Activated T-helper 1 cell treated with Interleukin-2 at 50 U/mL for 16 hours (primary cell): ENCODE results near the gene LILRB3.
"Not testable (repeated sequence)": the region's sequence is repeated elsewhere in the genome, so short reads cannot be mapped to it uniquely, and the experiment has no call there.

Experiments used
- DNase-seq: peaks from one replicate; pipeline ENCODE4 v3.0.0-alpha.2; 2020; ENCODE audit warnings: low read depth

The LILRB3 gene

DNA sequence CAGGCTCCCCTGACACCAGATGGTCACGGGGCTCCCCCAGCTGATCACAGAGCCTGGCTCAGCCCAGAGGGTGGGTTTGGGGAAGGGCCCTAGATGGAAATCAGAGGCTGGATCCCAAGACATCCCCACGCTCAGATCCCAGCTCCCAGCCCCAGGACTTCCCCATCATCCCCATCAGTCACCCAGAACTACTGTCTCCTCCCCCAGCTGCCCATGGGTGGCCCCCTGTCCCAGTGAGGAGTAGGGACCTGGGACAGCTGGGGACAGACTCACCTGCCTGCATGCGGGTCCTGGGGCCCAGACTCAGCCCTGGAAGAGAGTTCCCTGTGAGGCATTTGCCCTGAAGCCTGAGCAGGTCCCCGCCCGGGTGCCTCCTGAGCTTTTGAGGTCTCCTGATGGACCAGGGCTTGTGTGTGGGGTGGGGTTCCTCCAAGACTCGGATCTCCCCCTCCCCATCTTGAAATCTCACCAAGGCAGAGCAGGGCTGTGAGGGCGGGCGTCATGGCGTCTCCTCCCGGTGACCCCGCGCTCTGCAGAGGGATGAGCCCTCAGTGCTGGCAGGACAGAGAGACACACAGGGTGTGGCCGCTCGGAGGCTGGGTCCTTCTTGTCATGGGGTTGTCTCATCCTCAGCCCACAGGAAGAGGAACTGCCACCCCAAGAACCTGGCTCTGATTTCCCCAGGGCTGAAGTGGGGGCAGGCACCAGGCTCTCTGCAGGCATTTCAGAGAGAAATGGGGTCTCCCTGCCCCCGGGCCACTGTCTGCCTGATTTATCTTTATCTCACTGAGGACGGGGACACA lies at the start of gene LILRB3:
LILRB3 (minus strand) TSS at position 534 of the 803 bp plus-strand sequence; CDS start at position 503, 31 bp downstream.
- DNase-seq = not testable (repeated sequence)

DNA sequence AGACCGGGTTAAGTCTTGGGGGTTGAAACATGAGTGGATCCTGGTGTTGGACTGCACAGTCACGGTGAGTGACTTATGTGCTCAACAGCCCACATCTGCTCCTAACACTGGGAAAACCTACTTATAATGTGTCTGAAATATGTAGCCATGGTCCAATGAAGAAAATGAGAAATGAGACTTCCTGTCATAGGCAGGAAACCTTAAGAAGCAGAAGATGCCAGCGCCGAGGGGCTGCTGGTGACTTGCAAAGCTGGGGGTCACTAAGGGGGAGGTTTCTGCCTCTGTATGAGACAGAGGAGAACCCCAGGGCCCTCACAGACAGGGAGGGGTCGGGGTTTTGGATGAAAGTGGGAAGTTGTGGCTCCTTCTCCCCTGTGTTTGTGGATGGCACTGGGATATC lies 49.4 kb upstream of the LILRB3 start:
- not testable (repeated sequence) for DNase-seq

DNA sequence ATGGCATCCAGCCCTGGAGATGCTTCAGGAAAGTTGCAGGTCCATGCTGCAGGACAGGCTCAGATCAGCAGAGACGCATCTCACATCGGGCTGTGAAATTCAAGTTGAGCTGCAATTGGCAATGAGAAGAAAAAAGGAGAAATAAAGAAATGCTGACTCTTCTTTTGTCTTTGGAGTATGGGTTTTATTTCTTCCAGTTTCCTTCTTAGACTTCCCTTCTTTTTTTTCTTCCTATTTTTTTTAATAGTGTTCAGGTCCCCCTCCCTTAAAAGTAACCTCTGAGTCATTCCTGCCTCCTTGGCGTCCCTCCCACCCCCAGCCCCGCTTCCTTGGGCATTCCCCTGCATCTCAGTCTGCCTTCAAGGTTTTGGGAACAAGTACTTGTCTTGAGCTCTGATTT lies 48.8 kb upstream of the LILRB3 start:
- DNase-seq = not testable (repeated sequence)

DNA sequence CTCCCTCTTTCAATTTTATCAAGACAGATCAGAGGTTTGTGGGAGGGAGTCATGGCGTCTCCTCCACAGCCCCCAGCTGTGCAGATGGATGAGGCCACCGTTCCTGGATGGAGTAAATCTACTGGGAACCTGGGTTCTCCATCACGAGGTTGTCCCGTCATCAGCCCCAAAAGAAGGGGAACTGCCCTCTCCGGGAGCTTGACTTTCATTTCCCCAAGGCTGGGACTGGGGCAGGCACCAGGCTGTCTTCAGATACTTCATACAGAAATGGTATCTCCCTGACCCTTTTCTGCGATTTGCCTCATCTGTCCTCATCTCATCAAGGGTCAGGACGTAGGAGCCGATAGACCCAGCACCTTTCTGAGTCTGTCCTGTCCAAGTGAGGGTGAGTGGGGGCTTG lies 48.3 kb upstream of the LILRB3 start:
- no peak for DNase-seq

DNA sequence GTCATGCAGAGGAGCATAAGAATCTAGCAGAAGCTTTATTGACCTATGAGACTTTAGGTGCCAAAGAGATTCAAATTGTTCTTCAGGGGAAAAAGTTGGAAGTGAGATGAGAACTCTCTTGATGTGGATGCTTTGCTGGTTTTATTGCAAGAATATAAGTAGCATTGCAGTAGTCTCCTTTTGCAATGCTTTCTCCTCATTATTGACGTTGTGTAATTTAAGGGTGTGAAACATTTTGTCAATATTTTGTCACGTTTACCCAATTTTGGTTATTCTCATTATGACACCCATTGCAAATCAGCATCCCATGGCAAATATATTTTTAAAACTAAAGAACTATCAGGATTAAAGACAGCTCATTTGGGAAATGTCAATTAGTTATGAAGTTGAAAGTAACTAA lies 46.1 kb upstream of the LILRB3 start:
- no peak for DNase-seq

DNA sequence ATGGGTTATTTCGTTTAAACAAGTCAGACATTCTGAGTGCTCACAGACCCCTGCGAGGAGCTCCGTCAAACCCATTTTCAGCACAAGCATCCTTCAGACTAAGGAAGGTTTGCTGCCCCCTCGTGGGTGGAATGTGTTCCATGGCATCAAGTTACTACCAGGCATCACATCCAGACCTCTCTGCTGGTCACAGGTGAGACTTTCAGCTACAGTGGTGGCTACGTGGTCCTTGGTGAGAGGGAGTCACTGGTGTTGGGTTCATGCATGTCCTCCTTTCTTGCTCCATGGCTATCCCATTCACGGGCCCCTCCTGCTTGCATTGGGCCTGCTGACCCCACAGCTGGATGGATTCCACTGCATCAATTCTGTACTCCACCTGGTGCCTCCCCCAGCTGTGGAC lies 43.3 kb upstream of the LILRB3 start:
- peak; percentile 39 for DNase-seq

DNA sequence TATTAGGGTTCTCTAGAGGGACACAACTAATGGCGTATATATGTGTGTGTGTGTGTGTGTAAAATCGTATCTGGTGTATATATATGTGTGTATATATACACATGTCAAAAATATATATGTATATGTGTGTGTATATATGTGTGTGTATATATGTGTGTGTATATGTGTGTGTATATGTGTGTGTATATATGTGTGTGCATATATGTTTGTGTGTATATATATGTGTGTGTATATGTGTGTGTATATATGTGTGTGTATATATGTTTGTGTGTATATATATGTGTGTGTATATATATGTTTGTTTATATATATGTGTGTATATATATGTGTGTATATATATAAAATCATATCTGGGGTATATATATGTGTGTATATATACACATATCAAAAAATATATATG lies 39.7 kb upstream of the LILRB3 start:
- no peak for DNase-seq

DNA sequence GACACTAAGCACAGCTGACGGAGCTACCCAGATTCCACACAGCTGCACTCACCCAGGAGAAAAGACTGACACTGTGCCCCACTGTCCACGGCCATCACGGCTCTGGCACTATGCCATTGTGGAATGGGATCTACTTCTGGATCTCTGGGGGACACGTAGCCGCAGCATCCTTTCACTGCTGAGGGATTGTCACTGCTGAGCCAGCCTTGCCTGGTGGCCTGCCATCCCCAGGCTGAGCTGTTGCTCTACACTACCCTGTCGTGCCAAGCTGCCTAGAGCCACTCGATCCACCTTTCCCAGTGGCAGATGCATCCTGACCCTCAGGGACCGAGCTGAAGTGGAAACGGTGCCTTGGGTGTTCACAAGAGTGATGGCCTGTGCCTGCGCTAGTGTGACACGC lies 39.3 kb upstream of the LILRB3 start:
- DNase-seq = no peak

DNA sequence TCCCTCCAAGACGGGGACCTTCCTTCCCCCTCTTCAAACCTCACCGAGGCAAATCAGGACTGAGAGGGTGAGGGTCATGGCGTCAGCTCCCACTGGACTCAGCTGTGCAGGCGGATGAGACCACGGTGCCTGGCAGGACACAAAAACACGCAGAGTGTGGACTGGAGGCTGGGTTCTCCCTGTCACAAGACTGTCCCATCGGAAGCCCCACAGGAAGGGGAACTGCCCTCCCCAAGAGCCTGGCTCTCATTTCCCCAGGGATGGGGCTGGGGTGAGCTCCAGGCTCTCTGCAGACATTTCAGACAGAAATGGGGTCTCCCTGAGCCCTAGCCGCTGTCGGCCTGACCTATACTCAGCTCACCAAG lies 34.3 kb upstream of the LILRB3 start, which contains the start of gene LILRB5:
LILRB5 (minus strand) TSS at position 158 of the 365 bp plus-strand sequence; CDS start at position 78, 80 bp downstream.
- no peak for DNase-seq

DNA sequence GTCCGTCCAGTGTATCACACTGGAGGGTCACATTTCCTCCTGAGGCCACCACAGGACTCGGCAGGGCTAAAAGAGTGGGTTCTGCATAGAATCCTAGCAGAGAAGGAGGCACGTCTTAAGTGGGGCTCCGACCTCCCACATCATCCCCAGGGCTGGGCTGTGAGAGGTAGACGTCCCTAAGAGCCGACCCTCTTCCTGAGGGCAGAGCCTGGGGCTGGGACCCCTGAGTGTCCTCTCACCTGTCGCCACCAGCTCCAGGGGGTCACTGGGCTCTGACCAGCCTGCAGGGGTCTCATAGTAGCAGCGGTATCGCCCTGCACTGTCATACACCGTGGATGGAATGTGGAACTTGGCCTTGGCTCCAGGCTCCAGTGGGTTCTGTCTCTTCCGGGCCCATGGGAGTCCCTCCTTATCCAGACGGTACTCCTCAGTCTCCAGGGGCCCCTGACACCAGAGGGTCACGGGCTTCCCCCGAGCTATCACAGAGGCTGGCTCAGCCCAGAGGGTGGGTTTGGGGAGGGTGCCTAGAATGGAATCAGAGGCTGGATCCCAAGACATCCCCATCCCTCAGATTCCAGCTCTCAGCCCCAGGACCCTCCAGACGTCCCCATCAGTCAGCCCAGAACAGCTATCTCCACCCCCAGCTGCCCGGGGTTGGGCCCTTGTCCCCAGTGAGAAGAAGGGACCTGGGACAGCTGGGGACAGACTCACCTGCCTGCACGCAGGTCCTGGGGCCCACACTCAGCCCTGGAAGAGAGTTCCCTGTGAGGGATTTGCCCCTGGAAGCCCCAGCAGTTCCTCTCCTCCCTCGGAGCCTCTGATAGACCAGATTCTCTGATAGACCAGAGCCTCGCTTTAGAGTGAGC lies 33.7 kb upstream of the LILRB3 start:
- no peak for DNase-seq

DNA sequence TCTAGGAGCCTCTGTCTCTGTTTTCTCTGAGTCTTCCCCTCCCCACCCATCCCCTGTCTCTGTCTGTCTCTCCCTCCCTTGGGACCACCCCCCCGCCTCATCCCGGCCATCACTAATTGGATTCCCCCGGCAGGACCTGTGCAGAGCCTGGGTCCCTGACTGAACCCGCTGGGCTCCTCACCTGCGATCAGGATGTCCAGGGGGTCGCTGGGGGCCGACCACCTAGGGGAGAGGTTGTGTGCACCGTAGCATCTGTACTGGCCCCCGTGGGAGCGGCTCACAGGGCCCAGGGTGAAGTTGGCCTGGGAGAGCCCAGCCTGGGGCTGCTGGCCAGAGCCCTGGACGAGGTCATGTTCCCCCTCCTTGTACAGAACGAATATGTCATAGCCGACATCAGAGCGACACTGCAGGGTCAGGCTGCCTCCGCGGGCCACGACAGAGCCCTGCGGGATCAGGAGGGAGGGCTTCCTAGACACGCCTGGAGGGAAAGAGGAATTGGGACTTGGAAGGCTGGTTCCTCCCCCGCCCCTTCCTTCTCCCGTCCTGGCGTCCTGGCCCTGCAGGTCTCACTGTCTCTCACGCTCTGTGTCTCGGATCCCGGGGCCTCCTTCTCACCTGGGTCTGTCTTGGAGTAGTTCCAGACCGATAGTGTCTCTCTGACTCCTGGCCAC lies 32.4 kb upstream of the LILRB3 start:
- DNase-seq = no peak

DNA sequence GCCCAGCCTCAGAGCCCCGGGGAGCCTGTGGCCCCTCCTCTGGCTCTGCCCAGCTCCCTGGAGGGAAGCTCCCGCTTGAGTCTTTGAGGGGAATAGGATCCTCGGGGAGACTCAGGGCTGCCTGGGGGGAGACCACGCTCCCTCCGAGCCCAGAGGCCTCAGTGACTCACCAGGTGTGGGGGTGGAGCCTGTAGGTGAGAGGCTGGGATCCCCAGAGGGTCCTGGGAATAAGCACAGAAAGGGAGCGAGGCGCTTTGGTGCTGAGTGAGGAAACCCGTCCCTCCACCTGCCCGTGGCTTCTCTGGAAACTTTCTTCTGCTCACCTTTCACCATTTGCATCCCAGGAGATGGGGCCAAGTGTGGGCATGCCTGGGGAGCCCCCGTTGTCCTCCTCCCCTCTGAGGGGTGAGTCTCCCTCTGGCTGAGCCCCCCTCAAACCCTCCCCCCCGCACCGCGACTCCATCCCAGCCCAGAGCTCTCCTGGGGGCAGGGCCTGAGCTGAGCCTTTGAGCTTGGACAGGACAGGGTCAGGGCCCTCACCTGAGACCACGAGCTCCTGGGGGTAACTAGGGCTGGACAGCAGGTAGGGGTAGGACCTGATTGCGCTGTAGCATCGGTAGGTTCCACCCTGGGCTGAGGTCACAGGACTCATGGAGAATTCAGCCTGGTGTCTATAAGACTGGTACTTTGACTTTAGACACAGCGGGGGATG lies 31.5 kb upstream of the LILRB3 start:
- DNase-seq = no peak

DNA sequence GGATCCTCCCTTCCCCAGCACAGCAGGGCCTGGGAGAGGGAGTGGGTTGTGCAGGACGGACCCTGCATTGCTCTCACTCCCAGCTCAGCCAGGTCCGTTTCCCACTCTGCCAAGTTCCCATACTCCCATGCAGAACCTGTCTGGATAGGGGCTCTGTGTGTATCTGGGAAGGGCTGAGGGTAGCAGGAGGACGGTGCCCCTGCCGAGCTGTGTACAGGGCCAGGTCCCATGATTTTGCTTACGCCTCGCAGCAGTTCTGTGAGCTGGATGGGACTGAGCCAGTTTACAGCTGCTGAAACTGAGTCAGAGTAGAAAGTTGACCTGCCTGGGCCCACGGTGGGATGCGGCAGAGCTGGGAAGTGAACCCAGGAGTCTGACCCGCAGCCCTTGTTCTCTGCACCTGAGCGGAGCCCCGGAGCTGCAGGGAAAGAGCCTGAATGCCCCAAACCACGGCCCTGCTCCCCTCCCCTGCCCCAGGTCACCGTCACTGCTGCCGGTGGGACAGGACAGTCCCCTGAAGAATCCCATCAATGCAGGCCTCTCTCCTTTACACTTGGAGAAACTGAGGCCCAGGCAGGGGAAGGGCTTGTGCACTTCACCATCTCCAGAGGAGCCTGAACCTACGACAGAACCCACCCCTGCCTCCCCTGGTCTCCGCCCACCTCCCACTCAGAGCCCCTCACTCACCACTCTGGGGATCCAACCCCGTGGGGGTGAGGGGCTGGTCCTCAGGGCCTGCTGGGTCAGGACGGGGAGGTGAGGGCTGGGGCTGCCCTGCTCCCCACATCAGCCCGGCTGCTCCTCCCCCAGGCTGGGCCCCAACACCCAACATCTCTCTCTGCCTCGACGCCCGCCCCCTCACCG lies 30.8 kb upstream of the LILRB3 start:
- DNase-seq = no peak

DNA sequence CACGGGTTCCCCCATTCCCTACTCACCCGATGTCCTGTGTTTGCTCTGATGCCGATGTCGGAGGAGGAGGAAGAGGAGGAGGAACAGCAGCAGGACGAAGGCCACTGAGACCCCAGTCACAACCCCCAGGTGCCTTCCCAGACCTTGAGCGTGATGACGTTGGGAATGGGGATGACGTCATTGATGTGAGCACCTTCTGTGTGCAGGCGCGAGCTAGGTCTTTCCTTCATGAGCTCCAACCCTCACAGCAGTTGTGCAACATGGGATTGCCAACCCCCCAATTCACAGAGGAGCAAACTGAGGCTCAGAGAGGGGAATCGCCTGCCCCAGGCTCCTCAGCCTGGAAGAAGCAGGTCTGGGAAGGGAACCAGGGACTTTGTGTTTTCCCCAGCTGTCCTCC lies 30.0 kb upstream of the LILRB3 start:
- no peak for DNase-seq

DNA sequence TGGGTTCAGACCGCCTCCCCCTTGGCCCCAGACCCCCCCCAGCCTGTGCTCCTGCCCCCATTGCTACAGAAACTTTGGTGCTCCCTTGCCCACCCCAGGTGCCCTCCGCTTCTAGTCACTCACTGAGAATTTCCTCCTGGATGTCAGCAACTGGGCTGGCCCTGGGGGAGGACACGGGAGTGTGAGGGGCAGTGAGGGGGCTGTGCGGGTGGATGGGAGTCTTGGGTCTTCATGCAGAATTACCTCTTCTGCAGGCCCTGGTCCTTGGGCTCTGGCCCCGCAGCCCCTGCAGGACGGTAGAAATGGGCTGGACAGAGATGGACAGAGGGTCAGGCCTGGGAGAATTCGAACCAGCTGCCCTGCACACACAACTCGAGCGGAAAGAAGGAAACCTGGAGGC lies 29.4 kb upstream of the LILRB3 start:
- no peak for DNase-seq

DNA sequence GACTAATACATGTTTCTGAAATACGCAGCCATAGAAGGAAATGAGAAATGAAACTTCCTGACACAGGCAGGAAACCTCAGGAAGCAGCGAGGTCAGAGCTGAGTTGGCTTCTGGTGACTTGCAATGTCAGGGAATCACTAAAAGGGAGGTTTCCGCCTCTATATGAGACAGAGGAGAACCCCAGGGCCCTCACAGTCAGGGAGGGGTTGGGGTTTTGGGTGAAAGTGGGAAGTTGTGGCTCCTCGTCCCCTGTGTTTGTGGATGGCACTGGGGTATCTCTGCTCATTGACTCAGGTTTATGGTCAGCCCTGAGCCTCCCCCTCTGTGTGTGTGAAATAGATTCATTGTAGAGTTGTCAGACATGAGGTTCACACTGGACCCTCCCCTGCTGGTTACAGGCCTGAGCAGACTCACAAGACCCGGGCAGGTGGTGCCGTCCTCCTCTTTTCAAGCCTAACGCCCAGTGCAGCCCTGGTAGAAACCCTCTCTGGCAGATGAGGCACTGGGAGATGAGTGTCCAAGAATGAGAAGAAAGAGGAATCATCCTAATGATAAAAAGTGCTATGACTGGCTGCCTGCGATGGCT lies 25.3 kb upstream of the LILRB3 start:
- DNase-seq = no peak

DNA sequence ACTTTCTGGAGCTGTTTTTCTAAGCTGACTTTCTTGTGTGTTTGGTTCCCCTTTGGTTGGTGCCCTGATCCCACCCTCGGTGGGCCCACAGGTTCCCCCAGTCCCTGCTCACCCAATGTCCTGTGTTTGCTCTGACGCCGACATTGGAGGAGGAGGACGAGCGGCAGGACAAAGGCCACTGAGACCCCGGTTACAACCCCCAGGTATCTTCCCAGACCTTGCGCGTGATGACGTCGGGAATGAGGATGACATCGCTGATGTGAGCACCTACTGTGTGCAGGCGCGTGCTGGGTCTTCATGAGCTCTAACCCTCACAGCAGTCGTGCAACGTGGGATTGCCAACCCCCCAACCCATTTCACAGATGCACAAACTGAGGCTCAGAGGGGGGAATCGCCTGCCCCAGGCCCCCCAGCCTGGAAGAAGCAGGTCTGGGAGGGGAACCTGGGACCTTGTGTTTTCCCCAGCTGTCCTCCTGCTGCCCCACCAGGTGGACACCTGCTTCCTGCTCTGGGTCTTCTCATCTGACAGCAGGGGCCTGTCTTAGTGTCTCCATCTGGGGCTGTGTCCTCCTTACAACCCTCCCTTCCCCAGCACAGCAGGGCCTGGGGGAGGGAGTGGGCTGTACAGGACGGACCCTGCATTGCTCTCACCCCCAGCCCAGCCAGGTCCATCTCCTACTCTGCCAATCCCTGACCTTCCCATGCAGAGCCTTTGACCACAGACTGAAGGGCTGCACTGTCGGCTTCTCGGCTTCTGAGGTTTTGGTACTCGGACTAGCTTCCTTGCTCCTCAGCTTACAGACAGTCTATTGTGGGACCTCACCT lies 24.5 kb upstream of the LILRB3 start:
- no peak for DNase-seq

DNA sequence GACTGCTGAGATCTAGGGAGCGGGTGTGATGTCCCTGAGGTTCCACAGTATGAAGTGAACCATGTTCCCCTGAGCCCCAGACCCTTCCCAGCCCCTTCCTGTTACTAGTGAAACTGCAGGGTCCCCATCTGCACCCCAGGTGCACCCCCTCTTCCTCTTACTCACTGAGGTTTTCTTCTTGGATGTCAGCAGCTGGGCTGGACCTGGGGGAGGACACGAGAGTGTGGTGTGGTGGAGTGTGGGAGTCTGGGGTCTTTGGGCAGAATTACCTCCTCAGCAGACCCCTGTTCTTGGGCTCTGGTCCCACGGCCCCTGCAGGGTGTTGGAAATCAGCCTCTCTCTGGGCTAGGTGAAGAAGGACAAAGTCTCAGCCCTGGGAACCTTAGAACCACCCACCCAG lies 23.1 kb upstream of the LILRB3 start:
- no peak for DNase-seq

DNA sequence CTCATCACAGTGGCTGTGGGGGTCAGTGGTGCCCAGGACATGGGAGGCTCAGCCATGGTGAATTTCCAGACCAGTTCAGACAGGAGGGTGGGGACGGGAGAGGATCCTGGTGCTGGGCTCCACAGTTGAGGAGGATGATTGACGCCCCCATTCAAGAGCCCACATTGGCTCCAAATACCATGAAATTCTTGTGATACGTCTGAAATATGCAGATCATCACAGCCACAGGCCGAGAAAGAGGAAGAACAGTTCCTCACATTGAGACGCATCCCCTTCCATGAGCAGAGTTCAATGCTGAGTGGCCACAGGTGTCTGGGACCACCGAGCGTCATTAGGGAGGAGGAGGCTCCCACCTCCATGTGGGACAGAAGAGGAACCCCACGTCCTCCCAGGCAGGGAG lies 21.0 kb upstream of the LILRB3 start:
- not testable (repeated sequence) for DNase-seq

DNA sequence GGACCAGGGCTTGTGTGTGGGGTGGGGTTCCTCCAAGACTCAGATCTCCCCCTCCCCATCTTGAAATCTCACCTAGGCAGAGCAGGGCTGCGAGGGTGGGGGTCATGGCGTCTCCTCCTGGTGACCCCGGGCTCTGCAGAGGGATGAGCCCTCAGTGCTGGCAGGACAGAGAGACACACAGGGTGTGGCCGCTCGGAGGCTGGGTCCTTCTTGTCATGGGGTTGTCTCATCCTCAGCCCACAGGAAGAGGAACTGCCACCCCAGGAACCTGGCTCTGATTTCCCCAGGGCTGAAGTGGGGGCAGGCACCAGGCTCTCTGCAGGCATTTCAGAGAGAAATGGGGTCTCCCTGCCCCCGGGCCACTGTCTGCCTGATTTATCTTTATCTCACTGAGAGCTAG lies 19.8 kb upstream of the LILRB3 start, which contains the start of gene LILRA6:
LILRA6 (minus strand) TSS at position 145 of the 400 bp plus-strand sequence.
- not testable (repeated sequence) for DNase-seq
